ENCODE data around the gene ATF6B. TPM values are rescaled to one million over a fixed set of nuclear protein-coding genes. Genes with fewer than 3 reads are reported as not detected.

ATF6B gene
- total and polyA plus RNA-seq, 2 of the 8 experiments (the other 6 are each of a cell fraction or from before 2014, with no cell fraction given), result 38.1 to 42.2 TPM

- Histone ChIP-seq H2BK5ac (ENCODE audit: low read depth, low read length) (no peak overlapping the region), H4K5ac (ENCODE audit: insufficient read length, low read depth, low read length) (no peak overlapping the region), H3K27ac (ENCODE audit: low read depth, low read length) (no peak overlapping the region), H2AFZ (ENCODE audit: low read length) (no peak overlapping the region), H3K23me2 (ENCODE audit: low read depth, low read length) (no peaks in the 10 kb centered on the region), H2BK12ac (ENCODE audit: low read depth, low read length) (no peak overlapping the region), H3K4ac (replicated peaks; ENCODE audit: insufficient read length, low read depth, low read length) (no peak overlapping the region), H3K4me3 (ENCODE audit: extremely low read depth in 1 of 4, insufficient read depth in 2 of 4, low read depth in 3 of 4, low read length in 4 of 4) (no peak overlapping the region), H3K9ac (replicated peaks in 1 of 4; ENCODE audit: extremely low read depth in 1 of 4, low read depth in 3 of 4, low read length in 3 of 4) (no peak overlapping the region), H3K56ac (replicated peaks; ENCODE audit: insufficient read length, low read depth, low read length) (no peak overlapping the region), H2AK5ac (ENCODE audit: low read depth, low read length) (no peak overlapping the region), H4K91ac (replicated peaks; ENCODE audit: insufficient read length, low read length) (no peak overlapping the region), H4K20me1 (replicated peaks in 1 of 2; ENCODE audit: control insufficient read depth in 1 of 2, insufficient read depth in 2 of 2, low read length in 2 of 2) (no peaks in the 10 kb centered on the region), H3K27me3 (replicated peaks in 1 of 4; ENCODE audit: control insufficient read depth in 3 of 4, extremely low read depth in 1 of 4, insufficient read depth in 3 of 4, low read length in 3 of 4) (no peaks in the 10 kb centered on the region), H3K79me2 (ENCODE audit: control insufficient read depth in 1 of 2, insufficient read depth in 2 of 2, low read length in 2 of 2) (no peaks in the 10 kb centered on the region), H4K8ac (ENCODE audit: extremely low read depth, insufficient read depth, low read length) (no peak overlapping the region), H2BK20ac (ENCODE audit: low read length) (no peak overlapping the region), H3K4me1 (replicated peaks in 1 of 4; ENCODE audit: control insufficient read depth in 3 of 4, insufficient read depth in 4 of 4, low read length in 3 of 4) (peaks cover 0 to 3% (median 1%) of the 10 kb centered on the region in 4 experiments; a peak in 3 of 7 replicates), H3K9me3 (ENCODE audit: insufficient read depth in 2 of 2, low read depth in 1 of 2, low read length in 1 of 2) (no peaks in the 10 kb centered on the region), H3K4me2 (ENCODE audit: insufficient read depth in 1 of 2, low read depth in 2 of 2, low read length in 2 of 2) (no peak overlapping the region), H3K36me3 (ENCODE audit: control insufficient read depth in 2 of 4, insufficient read depth in 4 of 4, low read length in 3 of 4) (no peaks in the 10 kb centered on the region), H3K14ac (ENCODE audit: insufficient read length) (no peak overlapping the region), H3K18ac (ENCODE audit: extremely low read depth, low read length) (no peak overlapping the region), H3K23ac (ENCODE audit: insufficient read length) (no peak overlapping the region), H3K79me1 (ENCODE audit: low read depth, low read length) (no peaks in the 10 kb centered on the region), H2BK15ac (ENCODE audit: low read length) (no peak overlapping the region), H2BK120ac (replicated peaks; ENCODE audit: low read depth, low read length) (no peak overlapping the region)
- no peak for FAIRE-seq
- ChIA-PET POLR2A (ENCODE audit: partially characterized antibody) (interaction anchor here (1.1 to 1.4 kb wide), 4 partner anchors 11 to 127 kb away, joined by 3 to 5 read pairs (median 4); no protein-coding TSS in a partner anchor), CTCF (ENCODE audit: partially characterized antibody) (interaction anchor here (0.9 to 2.8 kb wide), 6 partner anchors 9 to 29 kb away, joined by 4 to 16 read pairs (median 7); no protein-coding TSS in a partner anchor)
- 87% methylated on average over 12 of the region's 12 CpGs; no CpG with 5 or more reads in 1 of the 2 experiments for WGBS, 2 experiments (ENCODE audit: extremely low coverage in 1 of 2, insufficient coverage in 1 of 2, insufficient read length in 1 of 2, insufficient replicate concordance in 2 of 2, low coverage in 1 of 2, low lambda C conversion rate in 2 of 2, missing lambda C conversion rate in 1 of 2)
- no peak for DNase-seq (ENCODE audit: low read depth in 1 of 2, low spot score in 2 of 2)
- TF ChIP-seq MAFK (IDR thresholded peaks at IDR 0.05; ENCODE audit: low read depth, low read length) (no peak), ASH2L (IDR thresholded peaks at IDR 0.05; ENCODE audit: low read length) (no peak), SP4 (IDR thresholded peaks at IDR 0.05; ENCODE audit: low read length) (no peak), SIRT6 (IDR thresholded peaks at IDR 0.05; ENCODE audit: low read length) (no peak), BRCA1 (IDR thresholded peaks at IDR 0.05; ENCODE audit: low read depth, low read length) (no peak), KDM1A (IDR thresholded peaks at IDR 0.05; ENCODE audit: borderline replicate concordance, low read length) (no peak), CBX5 (IDR thresholded peaks at IDR 0.05; ENCODE audit: low read depth, low read length) (no peak), JUND (IDR thresholded peaks at IDR 0.05; ENCODE audit: low read length) (no peak), BACH1 (IDR thresholded peaks at IDR 0.05; ENCODE audit: low read length) (no peak), POLR2A (IDR thresholded peaks at IDR 0.05; ENCODE audit: control extremely low read depth in 1 of 2, low read depth in 2 of 2, low read length in 2 of 2) (no peak), SIN3A (conservative IDR thresholded peaks at IDR 0.05 in 1 of 2, IDR thresholded peaks at IDR 0.05 in 1 of 2; ENCODE audit: low read depth in 1 of 2, low read length in 2 of 2) (no peak), GABPA (IDR thresholded peaks at IDR 0.05; ENCODE audit: borderline replicate concordance, insufficient read depth, low read length) (no peak), SAP30 (IDR thresholded peaks at IDR 0.05; ENCODE audit: insufficient read depth, insufficient replicate concordance, low read length) (no peak), GTF2F1 (IDR thresholded peaks at IDR 0.05; ENCODE audit: borderline replicate concordance, low read depth, low read length) (no peak)
- TF ChIP-seq, protein P1, sequence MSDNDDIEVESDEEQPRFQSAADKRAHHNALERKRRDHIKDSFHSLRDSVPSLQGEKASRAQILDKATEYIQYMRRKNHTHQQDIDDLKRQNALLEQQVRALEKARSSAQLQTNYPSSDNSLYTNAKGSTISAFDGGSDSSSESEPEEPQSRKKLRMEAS (IDR thresholded peaks at IDR 0.05), result no peak
Measured at GRCh38 chr6:32076321-32076809, 51.7 kb downstream of the ATF6B start.

Data from H1 (cell line).